NOMO-1 treated with dmso at 0.1 percent for 144 hours (cell line): ENCODE data around the gene SIL1.

Experiments used
- DNase-seq: peaks from one replicate; lab custom pipeline; 2025; ENCODE audit not compliant: unreplicated experiment; lab: John Stamatoyannopoulos, UW

SIL1 gene

DNA sequence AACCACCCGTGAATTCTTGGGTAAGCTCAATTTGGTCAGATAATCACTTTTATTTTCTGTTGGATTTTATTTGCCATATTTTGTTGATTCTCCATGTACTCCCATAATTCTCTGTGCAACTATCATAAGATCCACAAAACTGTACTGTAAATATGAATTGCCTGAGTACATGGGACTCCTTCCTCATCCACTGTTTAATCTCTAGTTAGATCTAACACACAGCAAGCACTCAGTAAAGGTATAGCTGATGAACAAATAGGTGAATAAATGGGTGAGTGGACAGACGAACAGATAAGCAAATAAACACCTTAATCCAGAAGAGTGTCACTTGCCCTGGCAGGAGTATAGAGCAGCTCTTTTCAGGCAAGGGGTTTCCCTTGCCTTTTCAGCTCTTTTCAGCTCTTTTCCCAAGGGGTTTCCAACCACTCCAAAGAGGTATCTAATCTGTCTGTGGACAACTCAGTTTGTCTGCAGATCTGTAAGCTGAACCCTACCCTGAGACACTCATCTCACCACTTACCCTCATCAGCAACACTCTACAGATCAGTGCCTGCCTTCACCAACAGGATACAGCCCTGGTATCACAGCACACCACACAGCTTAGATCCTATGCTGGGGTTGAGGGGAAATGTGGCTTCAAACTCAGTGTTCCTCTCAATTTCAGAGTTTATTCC, 51.2 kb downstream of the SIL1 start:
- no peak for DNase-seq

DNA sequence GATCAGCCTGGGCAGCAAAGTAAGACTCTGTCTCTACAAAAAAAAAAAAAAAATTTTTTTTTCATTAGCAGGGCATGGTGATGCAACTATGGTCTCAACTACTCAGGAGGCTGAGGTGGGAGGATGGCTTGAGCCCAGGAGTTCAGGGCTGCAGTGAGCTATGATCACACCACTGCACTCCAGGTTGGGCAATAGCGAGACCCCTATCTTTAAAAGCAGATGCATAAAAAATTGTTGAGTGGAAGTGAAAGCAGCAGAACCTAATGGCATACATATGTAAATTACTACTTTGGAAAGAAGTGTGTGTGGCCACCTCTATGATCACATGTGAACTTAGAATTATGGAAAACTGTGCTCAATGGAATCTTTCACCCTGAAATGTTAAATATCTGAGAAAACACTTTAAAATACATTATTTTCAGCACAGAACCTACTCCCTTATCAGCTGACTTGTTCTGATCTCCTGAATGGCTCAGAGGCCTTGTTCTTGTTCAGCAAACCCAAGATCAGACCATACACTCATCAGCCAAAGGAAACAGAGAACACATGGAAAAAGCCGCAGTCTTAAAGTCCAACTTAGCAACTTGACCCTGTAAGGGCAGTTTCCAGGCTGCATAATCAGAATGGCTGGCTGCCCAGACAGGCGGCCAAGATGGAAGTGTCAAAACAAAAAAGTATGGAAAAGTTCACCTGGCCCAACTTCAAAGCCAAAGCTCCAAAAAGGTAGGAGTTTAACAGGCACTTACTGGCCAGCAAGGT, 56.5 kb downstream of the SIL1 start:
- DNase-seq = peak; percentile 7

DNA sequence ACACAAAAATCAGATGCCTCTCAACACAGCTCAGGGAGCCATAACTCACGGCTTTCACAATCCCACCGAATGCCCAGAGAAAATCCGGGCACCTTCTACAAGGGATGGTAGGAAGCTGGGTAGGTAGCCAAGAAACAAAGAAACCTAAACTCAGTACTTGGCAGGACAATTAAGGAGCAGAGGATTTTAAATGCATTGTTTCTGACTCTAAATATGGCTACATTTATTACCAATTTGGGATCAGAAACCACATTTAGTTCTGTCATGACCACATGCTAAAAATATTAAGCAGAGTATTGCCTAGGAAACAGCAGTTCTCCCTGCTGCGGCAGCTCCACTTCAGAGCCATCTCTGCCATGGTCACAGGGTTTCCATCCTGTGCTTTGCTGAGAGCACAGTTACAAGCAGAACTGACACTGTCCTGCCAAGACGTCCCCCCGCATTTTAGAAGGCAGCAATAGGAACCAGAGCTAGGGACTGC, 57.5 kb downstream of the SIL1 start:
- no peak for DNase-seq

DNA sequence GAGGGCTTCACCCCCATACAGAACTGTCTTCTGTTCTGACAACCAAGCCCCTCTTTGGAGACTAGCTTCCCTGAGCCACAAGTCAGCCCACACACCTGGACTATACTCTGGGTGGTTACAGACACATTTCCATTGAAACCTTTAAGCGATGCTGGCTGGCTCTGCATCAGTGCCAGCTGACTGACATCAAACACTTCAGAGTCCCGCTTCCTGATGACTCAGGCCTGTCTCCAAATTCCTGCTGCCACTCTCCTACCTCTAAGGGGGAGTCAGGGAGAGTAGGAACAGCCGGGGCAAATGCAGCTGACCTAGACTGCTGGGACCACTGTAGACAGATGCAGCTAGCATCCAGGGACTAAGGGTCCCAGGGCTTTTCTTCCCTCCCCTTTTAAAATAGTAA, 59.4 kb downstream of the SIL1 start:
- no peak for DNase-seq

DNA sequence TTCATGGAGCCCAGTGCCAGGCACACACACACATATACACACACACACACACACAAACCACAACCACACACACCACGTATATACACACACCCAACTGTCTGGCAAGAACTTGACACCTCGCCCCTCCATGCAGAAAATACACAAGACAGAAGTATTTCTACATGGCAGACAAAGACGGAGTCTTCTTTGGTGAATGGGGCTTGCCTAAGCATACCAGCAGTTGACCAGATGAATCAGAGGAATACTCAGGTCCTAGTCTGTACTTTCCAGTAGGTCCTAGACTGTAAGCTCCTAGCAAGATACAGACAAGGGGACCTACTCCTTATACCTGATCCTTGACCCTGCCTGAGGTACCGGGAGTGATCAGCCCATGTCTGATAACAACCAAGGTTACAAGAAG, 60.1 kb downstream of the SIL1 start:
- DNase-seq = no peak

DNA sequence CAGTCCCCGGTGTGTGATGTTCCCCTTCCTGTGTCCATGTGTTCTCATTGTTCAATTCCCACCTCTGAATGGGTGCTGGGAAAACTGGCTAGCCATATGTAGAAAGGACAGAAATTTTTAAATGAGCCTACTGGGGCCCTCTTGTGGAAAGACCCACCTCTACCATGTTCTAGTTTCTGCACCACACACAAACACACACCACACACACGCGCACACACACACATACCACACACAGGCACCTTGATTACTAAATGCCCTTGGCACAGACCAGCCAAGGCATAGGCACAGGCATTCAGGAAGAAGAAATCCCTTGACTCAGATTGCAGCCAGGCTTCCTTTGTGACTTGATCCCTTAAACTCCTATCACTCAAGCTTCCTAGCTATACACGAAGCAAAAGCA, 60.5 kb downstream of the SIL1 start:
- no peak for DNase-seq

DNA sequence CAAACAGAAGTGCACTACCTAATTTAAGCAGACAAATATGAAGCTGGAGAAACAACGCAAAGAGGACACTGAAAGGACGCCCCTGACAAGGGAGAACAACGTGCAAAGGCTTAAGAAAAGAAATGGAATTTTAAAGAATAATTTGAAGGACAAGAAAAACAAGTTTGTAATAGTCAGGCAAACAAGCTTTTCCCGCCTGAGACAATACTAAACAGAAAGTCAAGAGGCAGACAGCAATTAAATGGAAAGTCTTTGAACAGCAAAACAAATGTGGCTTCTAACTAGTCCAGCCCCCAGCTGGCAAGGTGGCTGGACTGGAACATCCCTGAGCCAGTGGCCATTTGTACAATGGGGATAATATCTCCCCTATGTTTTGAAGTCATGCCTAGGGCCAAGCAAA, 63.3 kb downstream of the SIL1 start:
- DNase-seq = no peak

DNA sequence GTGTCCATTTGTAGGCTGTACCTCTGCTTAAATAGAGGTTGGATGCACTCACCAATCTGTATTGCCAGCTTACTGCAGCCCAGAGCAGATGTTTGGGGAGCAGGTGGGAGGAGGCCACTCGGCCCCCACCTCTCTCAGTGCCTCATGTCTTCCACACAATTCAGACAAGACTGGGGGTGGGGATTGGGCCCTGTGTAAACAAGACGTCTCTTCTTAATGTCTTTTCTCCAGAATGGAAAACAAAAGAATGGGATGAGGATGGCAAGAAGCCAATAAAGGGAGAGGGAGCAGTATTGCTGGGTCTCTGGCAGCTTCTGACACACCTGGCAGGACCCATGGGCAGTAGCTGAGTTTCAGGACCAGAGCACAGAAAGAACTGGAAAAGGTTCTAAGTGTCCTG, 64.9 kb downstream of the SIL1 start:
- DNase-seq = no peak

DNA sequence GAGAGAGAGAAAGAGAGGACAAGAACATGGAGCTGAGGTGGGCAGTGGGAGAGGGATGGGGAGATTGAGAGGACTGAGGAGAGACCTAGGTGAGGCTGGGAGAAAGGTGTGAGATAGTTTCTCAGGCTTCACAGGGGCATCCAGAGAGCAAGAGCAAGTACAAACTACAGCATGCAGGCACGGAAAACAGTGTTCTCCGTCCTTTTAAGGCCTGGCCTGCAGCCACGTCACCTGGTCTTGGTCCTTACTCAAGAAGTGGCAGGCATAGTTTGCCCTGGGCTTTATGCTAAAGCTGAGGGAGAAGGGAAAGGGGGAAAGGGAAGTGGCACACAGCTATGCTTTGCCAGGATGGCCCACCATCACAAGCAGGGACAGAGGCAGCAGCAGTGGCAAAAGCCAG, 65.7 kb downstream of the SIL1 start:
- DNase-seq = no peak

DNA sequence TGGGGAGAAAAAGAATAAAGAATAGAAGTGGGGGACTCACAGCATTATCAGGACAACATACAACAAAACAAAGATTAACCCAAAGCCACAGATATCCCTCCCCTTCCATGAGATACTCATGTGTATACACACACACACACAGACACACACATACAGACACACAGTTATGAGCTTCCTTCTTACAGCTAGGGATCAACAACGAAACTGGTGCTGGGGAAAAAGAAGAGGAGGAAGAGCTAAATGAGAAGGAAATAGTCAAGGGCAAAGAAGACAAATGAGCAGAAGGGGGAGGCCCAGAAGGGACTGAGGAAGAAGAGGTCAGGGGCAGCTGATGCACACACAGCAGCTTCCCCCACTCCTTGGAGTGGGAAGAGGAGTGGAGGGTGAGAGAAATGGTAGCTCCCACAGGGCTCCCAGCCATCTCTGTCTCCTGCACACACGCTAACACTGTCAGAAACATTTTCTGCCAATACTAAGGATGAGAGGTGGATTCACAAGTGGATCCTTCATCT, 66.2 kb downstream of the SIL1 start:
- DNase-seq = peak; percentile 12

DNA sequence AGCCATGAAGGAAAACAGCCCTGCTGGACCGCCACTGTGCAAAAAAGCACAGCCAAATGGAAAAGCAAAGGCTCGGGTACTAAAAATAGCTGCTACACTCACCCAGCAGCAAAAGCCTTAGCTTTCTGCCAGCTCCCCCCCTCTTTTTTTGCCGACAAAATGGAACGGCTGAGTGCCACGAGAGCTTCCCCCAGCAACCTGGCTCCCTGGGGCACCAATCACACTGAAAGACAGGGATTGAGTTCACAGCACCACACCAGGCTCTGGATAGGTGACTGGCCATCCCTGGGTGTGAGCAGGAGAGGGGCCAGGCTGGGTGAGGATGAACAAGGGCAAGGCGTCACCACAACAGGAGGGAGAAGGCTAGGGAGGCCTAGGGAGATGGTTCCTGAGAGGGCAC, 66.7 kb downstream of the SIL1 start:
- no peak for DNase-seq

DNA sequence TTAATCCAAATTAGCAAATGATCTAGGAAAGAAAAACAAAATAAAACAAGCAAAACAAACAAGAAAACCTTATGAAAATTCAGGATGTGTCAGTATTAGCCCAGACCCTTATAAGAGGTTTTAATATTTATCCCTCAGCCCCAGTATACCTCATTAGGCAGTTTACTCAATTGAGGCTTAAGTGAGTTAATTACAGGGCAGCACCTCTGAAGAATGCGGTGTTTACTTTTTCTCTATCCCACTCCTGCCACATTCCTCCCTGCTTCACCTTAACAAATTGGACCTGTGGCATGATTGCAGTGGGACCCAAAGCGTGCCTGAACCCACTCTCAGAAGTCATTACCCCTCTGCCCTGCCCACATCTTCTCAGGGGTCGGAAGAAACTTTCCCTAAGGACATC, 67.1 kb downstream of the SIL1 start:
- DNase-seq = no peak

DNA sequence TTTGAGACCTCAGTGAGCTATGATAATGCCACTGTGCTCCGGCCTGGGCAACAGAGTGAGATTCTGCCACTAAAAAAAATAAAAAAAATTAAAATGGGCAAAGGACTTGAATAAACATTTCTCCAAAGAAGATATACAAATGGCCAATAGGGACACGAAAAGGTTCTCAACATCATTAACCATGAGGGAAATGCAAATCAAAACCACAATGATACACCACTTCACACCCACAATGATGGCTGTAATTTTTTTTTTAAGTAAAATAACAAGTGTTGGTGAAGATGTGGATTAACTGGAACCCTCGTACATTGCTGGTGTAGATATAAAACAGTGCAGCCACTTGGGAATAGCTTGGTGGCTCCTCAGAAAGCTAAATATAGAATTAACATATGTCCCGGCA, 68.0 kb downstream of the SIL1 start:
- DNase-seq = no peak

DNA sequence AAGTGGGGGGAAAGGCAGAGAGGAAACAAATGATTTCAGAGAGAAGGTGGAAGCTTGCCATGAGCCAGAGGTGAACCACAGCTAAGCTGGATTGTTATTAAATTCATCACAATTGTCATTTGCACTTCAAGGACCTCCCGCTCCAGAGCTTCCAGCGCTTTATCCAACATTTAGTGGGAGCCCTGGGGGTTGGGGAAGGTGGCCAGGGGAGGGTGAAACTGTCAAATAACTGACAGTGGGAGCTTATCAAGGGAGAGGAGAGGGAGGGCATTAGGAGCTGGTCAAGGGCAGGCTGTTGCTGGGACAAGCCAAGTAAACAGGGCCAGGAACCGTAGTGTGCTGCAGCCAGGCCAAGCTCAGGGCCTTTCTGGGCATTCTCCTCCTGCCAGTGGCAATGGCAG, 71.5 kb downstream of the SIL1 start:
- no peak for DNase-seq

DNA sequence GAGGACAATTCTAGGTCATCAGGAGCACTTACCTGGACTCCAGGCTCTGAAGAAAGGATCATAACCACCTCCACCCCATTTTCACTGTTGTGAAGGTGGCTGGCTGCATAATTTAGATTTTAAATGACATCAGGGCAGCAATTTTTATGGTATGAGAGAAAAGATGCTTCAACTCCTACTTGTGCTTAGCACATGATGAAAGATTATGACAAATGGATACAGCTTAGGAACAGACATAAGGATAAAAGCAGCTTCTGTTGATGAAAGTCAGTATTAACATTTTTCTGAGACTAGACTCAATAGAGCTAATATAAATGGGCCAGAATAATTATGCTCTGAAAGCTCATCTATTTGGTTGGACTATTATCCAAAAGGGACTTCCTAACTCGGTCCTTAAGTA, 72.2 kb downstream of the SIL1 start:
- no peak for DNase-seq

DNA sequence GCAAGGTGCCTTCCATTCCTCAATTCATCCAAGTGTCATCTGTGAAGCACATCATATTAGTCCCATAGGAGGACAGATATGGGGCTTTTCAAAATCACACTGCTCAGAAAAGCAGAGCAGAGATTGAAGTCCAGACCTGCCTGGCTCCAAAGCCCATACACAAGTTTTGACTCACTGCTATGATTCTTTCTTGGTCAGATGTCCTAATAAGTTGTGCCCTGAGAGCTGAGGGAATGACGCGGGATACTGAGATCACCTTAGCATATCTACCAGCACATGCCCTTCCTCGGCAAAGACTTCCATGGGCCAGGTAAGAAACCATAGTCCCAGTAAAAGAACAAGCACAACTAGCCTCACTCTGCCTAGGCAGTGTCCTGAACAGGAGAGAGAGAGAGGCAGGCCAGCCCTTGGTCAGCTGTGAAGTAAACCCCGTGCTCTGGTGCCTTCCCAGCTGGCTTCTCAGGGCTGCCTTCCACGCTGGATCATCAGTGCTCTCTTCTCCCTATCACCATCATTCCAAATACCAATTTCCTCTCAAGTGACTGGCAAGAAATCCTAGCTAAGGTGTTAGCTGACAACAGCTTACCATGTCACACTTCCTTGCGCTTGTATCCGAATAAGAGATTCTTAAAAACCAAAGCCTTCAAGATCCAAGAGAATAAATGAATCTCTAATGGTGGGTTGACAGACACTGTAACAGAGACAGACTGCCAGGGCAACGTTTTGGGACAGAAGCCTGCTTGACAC, 73.2 kb downstream of the SIL1 start:
- DNase-seq = no peak

DNA sequence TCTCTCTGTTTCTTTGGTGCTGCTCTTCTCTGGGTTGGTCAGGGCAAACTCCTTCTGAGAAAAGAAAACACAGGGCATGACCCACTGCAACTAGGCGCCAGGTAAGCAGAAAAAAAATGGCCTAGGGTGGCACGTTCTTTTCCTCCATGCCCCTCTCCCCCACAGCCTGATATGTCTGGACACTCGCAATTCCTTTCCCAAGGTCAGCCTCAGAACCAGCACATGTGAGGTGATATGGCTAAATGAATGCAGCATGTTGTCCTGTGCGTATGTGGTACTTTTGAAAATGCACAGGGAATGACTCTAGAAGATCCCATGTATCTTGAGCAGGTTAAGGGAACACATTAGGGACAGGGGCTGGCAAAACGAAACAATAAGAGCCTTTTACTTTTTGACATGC, 77.0 kb downstream of the SIL1 start:
- DNase-seq = no peak

DNA sequence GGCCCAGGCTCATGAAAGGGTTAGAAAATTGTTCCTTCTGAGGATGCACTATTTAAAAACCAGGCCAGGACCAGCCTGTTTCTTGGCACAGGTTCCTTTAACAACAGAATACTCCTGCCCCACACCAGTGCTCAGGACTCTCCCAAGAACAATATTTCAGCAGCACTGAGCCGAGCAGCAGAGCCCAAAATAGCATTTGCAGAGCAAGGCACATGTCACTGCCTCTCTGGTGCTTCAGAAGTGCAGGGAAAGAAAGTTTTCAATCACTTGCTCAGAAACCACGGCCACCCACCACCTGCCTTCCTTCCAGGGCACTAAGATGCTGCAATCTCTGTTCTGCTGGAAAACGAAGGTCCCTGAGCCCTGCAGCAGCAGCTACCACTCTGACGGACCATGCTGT, 77.6 kb downstream of the SIL1 start:
- DNase-seq = no peak

DNA sequence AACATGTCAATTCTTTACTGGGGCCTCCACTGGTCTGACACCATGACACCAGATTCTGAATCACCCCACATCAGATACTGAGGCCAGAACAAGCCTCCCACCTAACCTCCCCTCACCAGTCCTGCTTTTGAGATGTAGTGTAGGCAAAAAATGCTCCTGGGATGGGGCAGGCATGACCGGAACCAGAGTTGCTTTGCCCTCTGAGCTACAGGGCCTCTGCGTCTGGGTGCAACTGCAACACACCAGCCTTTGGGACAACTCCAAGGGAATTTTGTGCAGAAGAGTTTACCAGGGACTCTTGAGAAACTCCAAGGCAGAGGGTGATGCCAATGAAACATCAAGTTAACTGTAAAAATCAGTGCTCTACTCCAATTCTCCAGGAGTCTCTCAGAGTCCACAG, 79.4 kb downstream of the SIL1 start:
- DNase-seq = no peak

DNA sequence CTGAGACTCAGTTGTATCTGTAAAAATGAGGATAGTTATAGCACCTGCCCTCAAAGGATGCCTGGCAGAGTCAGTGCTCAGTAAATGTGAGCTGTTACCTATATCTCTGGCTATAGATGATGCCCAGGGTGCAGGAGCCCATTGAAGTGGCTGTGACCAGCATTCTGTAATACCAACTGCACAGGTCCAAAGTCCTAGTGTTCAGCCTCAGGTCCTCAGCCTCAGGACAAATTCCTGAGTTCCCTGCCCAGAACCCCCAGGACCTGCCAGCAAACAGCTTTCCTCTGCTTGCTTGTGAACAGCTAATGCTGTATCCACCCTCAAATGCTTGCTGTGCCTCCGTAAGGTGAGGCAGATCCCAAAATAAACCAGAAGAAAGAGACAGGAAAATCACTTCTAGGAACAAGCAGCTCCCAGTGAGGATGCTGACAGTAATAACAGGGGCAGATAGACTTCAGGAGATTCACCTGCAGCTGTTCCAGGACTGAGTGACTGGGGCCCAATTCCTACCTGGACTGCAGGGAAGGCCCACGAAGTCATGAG, 80.8 kb downstream of the SIL1 start:
- no peak for DNase-seq

DNA sequence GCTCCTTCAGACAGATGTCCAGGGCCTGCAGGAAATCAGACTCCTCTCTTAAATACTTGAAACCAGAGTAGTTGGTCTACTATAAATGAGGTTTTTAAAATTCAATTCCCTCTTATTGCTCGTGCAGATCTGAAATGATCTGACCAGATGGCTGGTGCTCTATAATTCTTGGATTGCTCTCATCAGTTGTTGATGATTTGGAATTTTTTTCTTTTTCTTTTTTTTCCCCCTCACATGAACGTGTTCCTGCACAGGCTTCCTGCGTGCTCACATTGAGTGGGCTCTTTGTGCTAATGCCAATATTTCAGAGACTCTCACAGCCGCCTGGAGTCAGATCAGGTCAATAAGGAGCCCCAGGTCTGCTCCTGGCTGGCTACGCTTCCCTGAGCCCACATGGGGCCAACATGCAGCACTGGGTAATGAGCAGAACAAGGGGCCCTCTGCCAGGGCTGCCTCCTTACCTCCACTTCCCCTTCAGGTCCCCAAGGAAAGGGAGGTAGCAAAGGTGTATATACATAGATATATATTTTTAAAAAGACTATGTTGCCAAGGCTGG, 82.0 kb downstream of the SIL1 start:
- DNase-seq = no peak
